Retinal pigment epithelial cell (primary cell): ENCODE results near the gene CCNYL1.
"Not testable (repeated sequence)": the region's sequence is repeated elsewhere in the genome, so short reads cannot be mapped to it uniquely, and the experiment has no call there.

Experiments
- DNase-seq: peaks from one replicate; pipeline ENCODE4 v3.0.0-alpha.2; 2010; ENCODE audit warnings: low read depth
- H3K4me3 ChIP-seq: 2 replicates; pipeline ENCODE4 v1.5.1; 2011; ENCODE audit warnings: mild to moderate bottlenecking, low read length, control low read depth, moderate library complexity
- CTCF ChIP-seq: conservative IDR thresholded peaks from 2 replicates; pipeline ENCODE4 v1.5.1; 2011; ENCODE audit warnings: low read depth, low read length, control low read depth, inconsistent platforms

The CCNYL1 gene

GRCh38 chr2:207750345-207750744, 38.9 kb downstream of the CCNYL1 start:
- H3K4me3 ChIP-seq: no peak overlapping the region
- no peak for TF ChIP-seq CTCF
- DNase-seq: no peak

GRCh38 chr2:207750876-207751275, 39.4 kb downstream of the CCNYL1 start:
- TF ChIP-seq CTCF: no peak
- no peak overlapping the region for H3K4me3 ChIP-seq
- DNase-seq: no peak

GRCh38 chr2:207753688-207754087, 42.2 kb downstream of the CCNYL1 start:
- not testable (repeated sequence) for H3K4me3 ChIP-seq, DNase-seq

GRCh38 chr2:207754498-207755383, 43.3 kb downstream of the CCNYL1 start:
- no peak for DNase-seq
- TF ChIP-seq CTCF: no peak
- no peak overlapping the region for H3K4me3 ChIP-seq

- DNase-seq: no peak
- H3K4me3 ChIP-seq: no peak overlapping the region
- no peak for TF ChIP-seq CTCF
Measured at GRCh38 chr2:207758025-207758424, 46.6 kb downstream of the CCNYL1 start.

GRCh38 chr2:207759890-207760289, 48.5 kb downstream of the CCNYL1 start:
- no peak for DNase-seq
- H3K4me3 ChIP-seq: no peak overlapping the region
- TF ChIP-seq CTCF: no peak

- no peak for DNase-seq
- no peak for TF ChIP-seq CTCF
- H3K4me3 ChIP-seq: no peak overlapping the region
Measured at GRCh38 chr2:207760453-207760852, 49.0 kb downstream of the CCNYL1 start.

GRCh38 chr2:207761426-207761825, 50.0 kb downstream of the CCNYL1 start:
- DNase-seq, H3K4me3 ChIP-seq: not testable (repeated sequence)
